OCI-LY3 (cell line): Measurements from ENCODE around the gene PEAK1.

Experiments used
- H2AFZ ChIP-seq: fragments of 200-600, 300-600 bp; shearing (Covaris generic); 2 replicates; pipeline ENCODE4 v1.6.0; 2014; ENCODE audit warnings: antibody characterized with exemption, low read depth, low read length
- H3K27ac ChIP-seq: fragments of 200-600, 300-600 bp; sonication (generic); 2 replicates; pipeline ENCODE4 v1.5.1; 2014; ENCODE audit warnings: mild to moderate bottlenecking, low read length, moderate library complexity, mixed read lengths
- H3K27me3 ChIP-seq: fragments of 200-600, 300-600 bp; sonication (generic); 2 replicates; pipeline ENCODE4 v1.6.1; 2014; ENCODE audit warnings: low read depth, low read length, mixed read lengths
- H3K36me3 ChIP-seq: fragments of 200-600, 300-600 bp; sonication (generic); replicated peaks from 2 replicates; pipeline ENCODE3; 2014; ENCODE audit warnings: low read depth, low read length, mixed read lengths
- H3K4me1 ChIP-seq: fragments of 300-600, 200-600 bp; sonication (generic); 2 replicates; pipeline ENCODE4 v1.6.1; 2014; ENCODE audit warnings: low read length, mixed read lengths
- H3K4me2 ChIP-seq: fragments of 200-600, 300-600 bp; sonication (generic); 2 replicates; pipeline ENCODE4 v1.6.1; 2014; ENCODE audit warnings: low read length, mixed read lengths
- H3K4me3 ChIP-seq: fragments of 300-600, 200-600 bp; sonication (generic); 2 replicates; pipeline ENCODE4 v1.5.1; 2014; ENCODE audit warnings: antibody characterized with exemption, mild to moderate bottlenecking, low read length, moderate library complexity
- H3K79me2 ChIP-seq: fragments of 300-600, 200-600 bp; shearing (Covaris generic); 2 replicates; pipeline ENCODE4 v1.6.1; 2014; ENCODE audit warnings: mild to moderate bottlenecking, low read length, mixed read lengths
- H3K9ac ChIP-seq: fragments of 300-600, 200-600 bp; shearing (Covaris generic); 2 replicates; pipeline ENCODE4 v1.6.0; 2014; ENCODE audit warnings: mild to moderate bottlenecking, low read length, moderate library complexity
- H3K9me3 ChIP-seq: fragments of 200-600, 300-600 bp; shearing (Covaris generic); 2 replicates; pipeline ENCODE4 v1.6.1; 2014; ENCODE audit warnings: low read length, mixed read lengths; ENCODE audit not compliant: insufficient read depth
- H4K20me1 ChIP-seq: fragments of 200-600, 300-600 bp; sonication (generic); 2 replicates; pipeline ENCODE4 v1.6.1; 2016; ENCODE audit warnings: low read length, mixed read lengths; ENCODE audit not compliant: insufficient read depth
- CTCF ChIP-seq: fragments of 200-600, 300-600 bp; sonication (generic); IDR thresholded peaks from 2 replicates; pipeline ENCODE4 v1.5.1; 2014; ENCODE audit warnings: antibody characterized with exemption, low read length, low read depth
- EZH2phosphoT487 ChIP-seq: fragments of 200-600 bp; shearing (Covaris generic); IDR thresholded peaks from 2 replicates; pipeline ENCODE4 v1.6.1; 2018; ENCODE audit warnings: antibody characterized with exemption, mixed run types, low read depth

The PEAK1 gene

GRCh38 chr15:77224352-77224751 lies 195.6 kb downstream of the PEAK1 start:
- Histone ChIP-seq H4K20me1 (no peaks in the 10 kb centered on the region; the same call in 1 of the 2 replicates), H3K4me3 (no peak overlapping the region), H2AFZ (no peak overlapping the region), H3K36me3 (no peaks in the 10 kb centered on the region), H3K4me1 (no peaks in the 10 kb centered on the region), H3K27ac (no peak overlapping the region), H3K9me3 (no peaks in the 10 kb centered on the region), H3K27me3 (no peaks in the 10 kb centered on the region), H3K4me2 (no peak overlapping the region), H3K79me2 (no peaks in the 10 kb centered on the region), H3K9ac (no peak overlapping the region)
- TF ChIP-seq CTCF (no peak), EZH2phosphoT487 (no peak)

- H3K27ac ChIP-seq = no peak overlapping the region
- no peaks in the 10 kb centered on the region for H3K36me3 ChIP-seq
- no peaks in the 10 kb centered on the region for H3K27me3 ChIP-seq
- H3K4me3 ChIP-seq = no peak overlapping the region
- H3K4me1 ChIP-seq = no peaks in the 10 kb centered on the region
- no peak for TF ChIP-seq EZH2phosphoT487
- TF ChIP-seq CTCF = no peak
- H2AFZ ChIP-seq = no peak overlapping the region
- H3K79me2 ChIP-seq = no peaks in the 10 kb centered on the region
- no peaks in the 10 kb centered on the region for H3K9me3 ChIP-seq
- H3K9ac ChIP-seq = no peak overlapping the region
- no peaks in the 10 kb centered on the region; the same call in 1 of the 2 replicates for H4K20me1 ChIP-seq
- H3K4me2 ChIP-seq = no peak overlapping the region
Observed at GRCh38 chr15:77221708-77222107, 198.2 kb downstream of the PEAK1 start.

GRCh38 chr15:77221174-77221573 lies 198.7 kb downstream of the PEAK1 start:
- Histone ChIP-seq H3K79me2 (no peaks in the 10 kb centered on the region), H3K27me3 (no peaks in the 10 kb centered on the region), H3K4me3 (no peak overlapping the region), H3K9me3 (no peaks in the 10 kb centered on the region), H3K9ac (no peak overlapping the region), H4K20me1 (no peaks in the 10 kb centered on the region), H3K4me1 (no peaks in the 10 kb centered on the region), H3K4me2 (no peak overlapping the region), H2AFZ (no peak overlapping the region), H3K27ac (no peak overlapping the region), H3K36me3 (no peaks in the 10 kb centered on the region)
- TF ChIP-seq EZH2phosphoT487 = no peak
- TF ChIP-seq CTCF = no peak

- H3K4me2 ChIP-seq = no peak overlapping the region
- H3K4me1 ChIP-seq = no peaks in the 10 kb centered on the region
- H3K9me3 ChIP-seq = no peaks in the 10 kb centered on the region
- no peak overlapping the region for H3K4me3 ChIP-seq
- no peak overlapping the region for H3K9ac ChIP-seq
- no peak overlapping the region for H2AFZ ChIP-seq
- TF ChIP-seq CTCF (no peak), EZH2phosphoT487 (no peak)
- H3K79me2 ChIP-seq = no peaks in the 10 kb centered on the region
- no peaks in the 10 kb centered on the region for H4K20me1 ChIP-seq
- H3K27me3 ChIP-seq = no peaks in the 10 kb centered on the region
- H3K36me3 ChIP-seq = no peaks in the 10 kb centered on the region
- H3K27ac ChIP-seq = no peak overlapping the region
Observed at GRCh38 chr15:77219841-77220240, 200.1 kb downstream of the PEAK1 start.
